ENCODE measurements around the gene PEMT.
A peak's percentile ranks its signal among the peaks of the same experiment; 100 is the strongest.

PEMT gene

DNA sequence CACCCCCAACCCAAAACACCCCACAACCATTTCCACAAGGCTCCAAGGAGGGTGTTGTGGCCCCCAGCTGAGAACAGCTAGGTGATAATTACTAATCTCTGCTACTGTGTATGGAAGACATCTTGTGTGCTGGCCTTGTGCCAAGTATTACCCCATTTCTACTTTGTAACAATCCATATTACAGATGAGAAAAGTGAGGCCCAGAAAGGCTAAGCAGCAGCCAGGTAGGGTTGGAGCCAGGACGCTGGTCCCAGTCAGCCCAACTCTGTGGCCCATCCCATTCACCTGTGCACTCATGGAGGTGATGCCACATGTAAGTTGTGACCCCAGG lies 12.4 kb upstream of the PEMT start:
- no peak for DNase-seq

DNA sequence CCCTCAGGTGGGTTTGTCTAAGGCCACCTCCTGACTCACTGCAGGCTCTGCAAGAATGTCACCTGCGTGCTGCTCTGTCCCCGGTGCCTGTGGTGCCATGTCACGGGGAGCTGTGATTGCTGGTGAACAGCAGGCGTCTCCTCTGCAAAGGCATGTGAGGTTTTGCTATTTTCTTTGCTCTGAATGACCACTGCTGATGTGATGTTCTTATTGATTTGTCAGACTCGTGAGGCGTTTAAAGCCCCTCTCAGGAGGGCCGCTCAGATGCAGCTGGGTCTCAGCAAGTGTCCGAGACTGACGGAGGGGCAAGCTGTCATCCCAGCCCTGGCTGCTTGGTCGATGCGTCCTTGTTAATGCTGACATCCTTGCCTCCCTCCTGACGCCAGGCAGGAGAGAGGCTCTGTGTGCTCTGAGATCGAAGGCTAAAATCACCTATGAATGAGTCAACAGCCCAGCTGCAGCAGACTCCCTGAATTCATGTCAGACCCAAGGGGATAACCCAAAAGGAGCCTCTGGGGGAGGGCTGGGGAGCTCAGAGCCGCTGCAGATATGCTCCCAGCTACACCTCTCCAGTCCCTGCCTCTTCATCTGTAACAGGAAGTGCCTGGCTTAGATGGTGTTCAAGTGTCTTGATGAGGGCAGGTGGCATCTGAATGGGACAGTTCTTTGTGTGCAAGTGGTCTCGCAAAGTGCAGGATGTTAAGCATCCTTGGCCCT lies 11.8 kb upstream of the PEMT start:
- DNase-seq: no peak

DNA sequence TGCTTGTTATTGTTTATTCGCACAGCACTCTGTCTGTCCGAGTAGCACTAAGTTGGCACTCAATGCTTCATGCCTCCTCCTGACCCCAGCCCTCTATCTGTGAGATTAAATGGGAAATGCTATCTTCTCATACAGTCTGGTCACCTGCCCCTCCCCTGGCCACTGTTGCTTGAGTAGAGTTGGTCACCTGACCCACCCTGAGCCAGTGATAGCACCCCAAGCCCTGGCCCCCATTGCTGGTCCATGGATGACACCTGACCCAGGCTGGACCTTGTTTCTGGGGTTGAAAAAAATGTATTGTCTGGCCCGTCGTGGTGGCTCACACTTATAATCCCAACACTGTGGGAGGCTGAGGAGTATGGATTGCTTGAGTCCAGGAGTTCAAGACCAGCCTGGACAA lies 8.5 kb upstream of the PEMT start:
- no peak for DNase-seq

DNA sequence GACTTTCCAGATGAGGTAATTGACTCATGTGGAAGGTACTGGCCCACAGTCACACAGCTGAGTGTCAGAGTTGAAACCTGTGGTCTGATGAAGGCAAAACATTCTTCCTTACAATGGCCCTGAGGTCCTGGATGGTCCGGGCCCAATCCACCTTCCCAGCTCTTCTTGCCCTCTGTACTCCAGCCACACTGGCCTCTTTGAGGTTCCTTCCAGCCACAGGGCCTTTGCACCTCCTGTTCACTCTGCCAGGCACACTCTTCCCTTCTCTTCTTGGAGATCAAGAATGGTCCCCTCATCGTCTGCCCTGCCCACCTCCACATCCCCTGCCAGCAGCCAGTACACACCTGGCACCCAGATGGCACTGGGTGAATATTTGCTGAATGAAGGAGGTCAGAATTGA lies 6.5 kb upstream of the PEMT start:
- DNase-seq: no peak

DNA sequence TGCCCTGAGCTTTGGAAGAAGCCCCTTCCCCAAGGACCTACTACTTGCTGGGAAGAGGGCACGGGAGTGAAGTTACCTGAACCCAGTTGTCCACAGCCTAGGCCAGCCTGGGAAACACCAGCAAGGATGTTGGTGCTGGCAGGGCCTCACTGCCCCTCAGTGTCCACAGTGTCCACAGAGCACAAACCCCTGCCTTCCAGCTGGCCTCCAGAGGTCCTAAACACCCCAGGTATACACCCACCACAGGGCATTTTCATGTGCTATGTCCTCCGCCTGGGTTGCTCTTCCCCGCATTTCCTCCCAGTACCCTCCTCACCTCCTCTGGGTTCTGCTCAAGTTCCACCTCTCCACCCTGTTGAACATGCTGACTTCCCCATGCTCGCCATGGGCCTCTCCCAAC lies 4.2 kb upstream of the PEMT start:
- no peak for DNase-seq

DNA sequence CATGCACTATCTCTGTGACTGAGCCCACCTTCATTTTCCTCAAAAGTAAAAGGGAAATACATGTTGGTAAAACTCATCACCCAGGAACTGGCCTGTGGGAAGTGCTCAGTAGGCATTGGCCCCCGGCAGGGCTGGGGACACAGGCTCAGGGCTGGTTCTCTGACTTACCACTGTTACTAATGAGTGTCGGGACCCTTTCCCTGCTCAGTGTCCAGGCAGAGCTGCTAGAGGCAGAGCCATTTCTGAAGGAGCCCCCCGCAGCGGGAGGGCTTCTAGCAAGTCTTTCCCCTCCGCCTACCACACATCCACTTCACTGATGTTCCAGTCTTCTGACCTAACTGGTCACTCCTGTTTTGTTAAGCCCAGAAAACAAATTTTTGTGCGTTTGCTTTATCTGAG lies 1.7 kb upstream of the PEMT start:
- no peak for DNase-seq

DNA sequence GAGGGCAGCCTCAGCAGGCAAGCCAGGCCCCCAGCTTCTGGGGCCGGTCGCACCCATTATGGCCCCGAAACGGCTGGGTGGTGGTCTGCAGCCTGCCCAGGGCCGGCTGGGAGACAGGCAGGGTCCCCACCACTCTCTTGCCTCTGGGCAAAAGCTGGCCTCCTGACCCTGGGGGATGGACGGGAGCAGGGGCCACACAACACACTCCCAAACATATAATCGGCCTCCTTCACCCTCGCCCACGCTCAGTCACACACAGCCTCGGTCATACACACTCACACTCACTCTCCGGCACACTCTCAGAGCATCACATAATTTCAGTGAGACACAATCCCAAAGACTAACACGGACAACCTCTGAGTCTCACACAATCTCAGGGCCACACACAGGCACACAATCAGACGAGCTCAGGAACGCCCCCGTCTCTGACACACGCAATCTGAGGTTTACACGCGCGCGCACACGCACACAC lies 589 bp downstream of the PEMT start:
- no peak for DNase-seq

DNA sequence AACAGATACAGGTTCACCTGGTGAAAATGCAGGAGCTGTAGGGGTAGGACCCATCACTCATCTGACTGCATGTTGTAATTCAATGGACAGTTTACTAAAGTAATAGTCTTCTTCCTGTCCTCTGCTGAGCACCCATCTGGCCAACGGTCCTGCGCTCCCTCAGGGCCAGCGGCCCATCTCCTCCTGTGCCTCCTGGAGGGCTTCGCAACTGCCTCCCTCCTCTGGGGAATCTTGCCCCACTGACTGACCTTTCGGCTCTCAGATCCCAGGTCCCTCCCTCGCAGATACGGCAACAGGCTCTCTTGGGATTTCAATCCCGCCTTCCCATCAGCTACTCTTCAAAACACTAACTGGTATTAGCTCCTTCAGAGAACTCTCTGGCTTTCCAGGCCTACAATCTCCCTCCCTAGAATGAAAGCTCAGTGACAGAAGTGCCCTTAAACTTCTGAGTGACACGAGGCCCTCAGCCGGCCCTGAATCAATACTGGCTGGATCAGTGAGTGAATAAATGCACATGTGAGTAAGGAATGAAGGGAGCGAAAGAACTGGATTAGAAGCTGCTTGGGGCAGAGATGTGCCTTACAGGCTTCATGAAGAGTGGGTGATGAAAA lies 1.3 kb downstream of the PEMT start:
- DNase-seq: no peak

DNA sequence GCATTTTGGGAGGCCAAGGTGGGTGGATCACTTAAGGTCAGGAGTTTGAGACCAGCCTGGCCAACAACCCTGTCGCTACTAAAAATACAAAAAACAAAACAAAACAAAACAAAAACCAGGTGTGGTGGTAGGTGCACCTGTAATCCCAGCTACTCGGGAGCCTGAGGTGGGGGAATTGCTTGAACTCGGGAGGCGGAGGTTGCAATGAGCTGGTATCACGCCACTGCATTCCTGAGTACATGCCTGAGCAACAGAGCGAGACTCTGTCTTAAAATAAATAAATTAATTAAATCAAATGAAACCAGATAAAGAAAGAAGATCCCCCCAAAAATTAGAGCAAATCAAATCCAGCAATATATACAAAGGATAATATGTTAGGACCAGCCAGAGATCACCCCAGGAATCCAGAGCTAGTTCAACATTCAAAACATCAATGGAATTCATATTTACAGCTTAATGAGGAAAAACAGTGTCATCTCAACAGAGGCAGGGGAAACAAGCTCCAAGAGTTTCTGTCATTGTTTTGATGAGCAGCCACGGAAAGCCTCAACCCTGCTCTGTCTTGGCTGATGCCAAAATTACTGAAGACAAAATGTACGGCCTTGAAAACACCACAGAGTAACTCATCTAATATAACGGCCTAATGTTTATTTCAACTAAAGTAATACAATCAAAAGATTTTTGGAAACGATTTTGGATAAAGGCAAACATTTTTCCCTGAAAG lies 3.7 kb downstream of the PEMT start:
- DNase-seq: no peak

DNA sequence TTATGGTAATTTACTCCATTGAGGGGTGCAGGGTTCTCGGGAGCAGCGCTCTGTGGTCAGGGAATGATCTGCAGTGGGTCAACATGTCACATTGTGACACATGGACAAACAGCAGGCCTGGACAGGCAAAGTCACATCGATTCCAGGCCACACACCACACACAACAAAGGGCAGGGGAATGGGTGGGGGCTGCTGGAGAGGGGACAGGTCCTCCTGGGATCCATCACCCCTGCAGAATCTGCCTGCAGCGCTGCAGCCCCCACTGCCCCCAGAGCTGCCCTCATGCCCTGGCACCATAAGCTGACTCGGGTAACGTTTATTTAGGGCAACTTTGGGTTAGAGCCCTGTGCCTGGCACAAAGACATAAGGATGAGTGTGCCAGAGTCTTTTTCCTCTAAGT lies 9.1 kb downstream of the PEMT start:
- DNase-seq: no peak

DNA sequence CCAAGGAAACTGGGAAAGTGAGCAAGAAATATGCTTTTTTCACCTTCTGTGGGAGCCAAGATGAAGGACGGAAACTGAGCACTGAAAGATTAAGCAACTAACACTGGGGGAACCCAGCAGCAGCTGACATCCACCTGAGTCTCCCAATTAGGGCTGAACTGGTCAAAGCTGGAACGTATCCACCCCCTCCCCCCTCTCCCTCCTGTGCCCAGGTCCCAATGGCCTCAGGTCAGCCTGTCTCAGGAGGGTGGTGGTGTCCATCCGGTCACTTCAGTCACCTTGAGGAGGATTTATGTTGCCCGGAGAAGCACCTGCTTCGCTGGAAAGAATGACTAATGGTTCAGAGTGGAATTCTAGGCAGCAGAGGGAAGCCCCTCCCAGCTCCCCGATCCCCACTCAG lies 10.0 kb downstream of the PEMT start:
- no peak for DNase-seq

DNA sequence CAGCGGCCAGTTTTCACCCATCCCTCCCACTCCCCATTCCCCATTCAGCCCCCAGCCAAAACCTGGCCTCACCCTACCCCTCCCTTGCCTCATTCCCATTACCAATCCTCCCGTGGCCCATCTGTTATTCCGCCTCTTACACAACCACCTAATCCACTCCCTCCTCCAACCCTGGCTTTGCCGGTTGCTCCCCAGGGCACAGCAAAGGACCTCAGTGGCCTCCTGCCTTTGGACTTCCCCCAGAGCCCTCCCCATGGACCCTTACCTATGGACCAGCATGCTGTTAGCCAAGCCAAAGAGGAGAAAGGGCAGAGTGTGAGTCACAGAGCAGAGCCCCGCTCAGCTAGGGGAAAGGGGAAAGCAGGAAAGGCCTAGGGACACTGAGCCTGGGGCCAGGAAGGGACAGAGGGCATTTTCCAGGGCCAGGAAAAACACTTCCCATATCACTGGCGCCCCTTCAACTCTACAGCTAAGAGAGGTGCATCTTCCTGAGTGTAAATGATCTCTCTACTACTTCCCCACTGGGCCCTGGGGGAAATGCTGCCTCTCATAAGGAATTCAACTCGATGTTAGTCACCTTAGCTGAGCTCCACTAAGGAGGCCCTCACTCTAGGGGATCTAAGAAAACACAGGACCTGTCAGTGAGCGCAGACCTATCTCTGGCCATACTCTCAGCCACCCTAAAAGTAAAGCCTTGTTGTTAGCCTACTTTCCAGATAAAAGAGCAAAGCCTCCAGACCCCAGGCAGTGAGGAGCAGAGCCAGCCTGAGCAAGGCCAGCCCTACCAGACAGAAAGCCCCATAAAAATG lies 10.6 kb downstream of the PEMT start:
- no peak for DNase-seq

DNA sequence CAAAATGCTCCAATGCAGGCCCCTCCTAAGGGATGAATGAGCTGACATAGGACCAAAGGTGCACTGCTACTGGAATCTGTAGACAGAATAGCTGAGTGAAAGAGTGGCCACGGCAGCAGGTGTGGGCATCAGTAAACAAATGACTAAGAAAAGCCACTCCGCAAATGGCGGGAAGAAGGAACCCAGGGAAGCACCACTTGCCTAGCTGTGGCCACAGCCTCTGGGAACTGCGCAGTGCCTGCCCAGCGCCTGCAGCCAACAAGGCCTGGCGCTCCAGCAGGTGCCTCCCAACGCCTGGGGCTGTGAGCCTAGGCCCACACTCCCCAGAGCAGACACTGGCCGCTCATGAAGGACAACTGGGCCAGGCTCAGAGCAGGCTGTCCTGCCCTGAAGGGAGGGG lies 11.8 kb downstream of the PEMT start:
- DNase-seq: no peak

DNA sequence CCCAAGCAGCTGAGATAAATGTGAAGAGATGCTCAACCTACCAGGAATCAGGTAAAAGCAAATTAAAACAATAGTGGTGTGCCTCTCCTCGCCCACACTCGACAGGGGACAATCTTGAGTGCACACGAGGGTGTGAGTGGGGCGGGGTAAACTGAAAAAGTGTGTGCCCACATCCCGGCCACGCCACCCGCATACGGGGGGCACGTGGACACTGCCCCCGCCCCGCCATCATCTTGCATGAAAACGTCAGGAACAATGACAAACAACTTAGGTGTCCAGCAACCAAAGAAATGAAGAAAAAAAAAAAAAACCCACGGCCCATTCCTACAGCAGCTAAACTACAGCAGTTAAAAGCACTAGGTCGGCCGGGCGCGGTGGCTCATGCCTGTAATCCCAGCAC lies 14.1 kb downstream of the PEMT start:
- no peak for DNase-seq

DNA sequence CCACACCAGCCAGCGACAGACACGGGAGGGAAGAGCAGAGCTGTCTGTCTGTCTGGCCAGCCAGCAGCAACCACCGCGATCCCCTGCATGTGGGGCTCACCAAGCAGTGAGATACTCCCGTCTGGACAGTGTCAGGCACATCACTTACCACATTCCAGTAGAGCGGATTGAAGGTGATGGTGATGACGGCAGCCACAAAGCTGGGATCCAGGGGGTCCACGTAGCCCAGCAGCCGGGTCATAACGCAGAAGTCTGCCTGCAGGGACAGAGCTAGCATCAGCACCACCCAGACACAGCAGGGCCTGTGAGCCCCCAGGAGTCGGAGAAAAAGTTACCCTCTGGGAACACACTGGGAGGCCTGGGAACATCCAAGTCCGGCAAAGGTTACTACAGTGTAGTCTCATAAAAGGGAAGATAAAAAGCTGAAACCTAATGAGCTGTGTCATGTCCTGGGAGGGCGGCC lies 14.7 kb downstream of the PEMT start:
- no peak for DNase-seq

DNA sequence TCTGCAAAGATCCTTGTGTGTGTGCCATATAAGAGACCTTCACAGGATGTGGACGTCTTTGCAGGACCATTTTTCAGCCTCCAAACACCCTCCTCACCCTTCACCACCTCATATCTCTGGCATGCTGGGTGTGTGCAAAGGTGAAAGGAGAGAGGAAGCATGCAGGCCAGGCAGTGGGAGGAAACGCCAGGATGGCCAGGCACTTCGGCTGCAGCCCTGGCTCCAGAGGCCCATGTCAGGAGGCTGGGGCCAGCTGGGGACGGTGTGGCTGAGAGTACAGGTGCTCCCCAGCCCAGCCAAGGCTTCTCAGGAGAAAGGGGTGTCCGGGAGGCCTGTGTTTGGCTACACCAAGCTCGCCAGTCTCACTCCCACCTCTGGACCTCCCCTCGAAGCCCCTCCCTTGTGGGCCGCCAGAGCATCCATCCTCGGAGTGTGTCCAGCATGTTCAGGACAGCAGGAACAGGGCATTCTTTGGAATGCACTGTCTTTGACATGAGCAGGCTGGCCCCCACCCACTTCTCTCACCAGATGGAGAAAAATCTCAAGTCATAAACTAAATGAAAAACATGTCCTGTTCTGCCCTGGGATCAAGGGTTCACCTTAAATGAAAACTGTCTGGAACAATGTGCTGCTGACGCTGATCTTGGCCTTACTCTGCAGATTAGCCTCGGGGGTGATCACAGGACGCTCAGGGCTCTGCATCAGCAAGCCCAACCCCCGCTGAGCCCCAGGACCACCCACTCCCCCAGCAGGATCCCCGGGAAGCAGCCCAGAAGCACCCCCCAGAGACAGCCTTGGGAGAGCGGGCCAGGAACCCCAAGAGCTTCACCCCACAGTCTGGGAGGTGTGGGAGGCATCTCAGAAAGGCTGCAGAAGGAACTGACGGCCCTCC lies 15.9 kb downstream of the PEMT start:
- no peak for DNase-seq

DNA sequence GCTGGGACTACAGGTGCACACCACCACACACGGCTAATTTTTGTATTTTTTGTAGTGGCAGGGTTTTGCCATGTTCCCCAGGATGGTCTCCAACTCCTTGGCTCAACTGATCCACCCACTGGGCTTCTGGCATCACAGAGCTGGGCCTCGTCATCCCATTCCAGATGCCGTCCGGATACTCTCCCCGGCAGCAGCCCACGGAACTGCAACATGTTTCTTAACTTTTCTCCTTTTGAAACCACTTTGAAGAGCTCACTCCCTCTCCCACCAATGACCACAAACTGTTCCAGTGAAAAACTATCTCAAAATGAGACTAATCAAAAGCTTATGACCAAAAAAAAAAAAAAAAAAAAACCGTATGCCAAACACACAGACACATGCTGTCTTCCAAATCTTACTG lies 17.6 kb downstream of the PEMT start:
- no peak for DNase-seq

DNA sequence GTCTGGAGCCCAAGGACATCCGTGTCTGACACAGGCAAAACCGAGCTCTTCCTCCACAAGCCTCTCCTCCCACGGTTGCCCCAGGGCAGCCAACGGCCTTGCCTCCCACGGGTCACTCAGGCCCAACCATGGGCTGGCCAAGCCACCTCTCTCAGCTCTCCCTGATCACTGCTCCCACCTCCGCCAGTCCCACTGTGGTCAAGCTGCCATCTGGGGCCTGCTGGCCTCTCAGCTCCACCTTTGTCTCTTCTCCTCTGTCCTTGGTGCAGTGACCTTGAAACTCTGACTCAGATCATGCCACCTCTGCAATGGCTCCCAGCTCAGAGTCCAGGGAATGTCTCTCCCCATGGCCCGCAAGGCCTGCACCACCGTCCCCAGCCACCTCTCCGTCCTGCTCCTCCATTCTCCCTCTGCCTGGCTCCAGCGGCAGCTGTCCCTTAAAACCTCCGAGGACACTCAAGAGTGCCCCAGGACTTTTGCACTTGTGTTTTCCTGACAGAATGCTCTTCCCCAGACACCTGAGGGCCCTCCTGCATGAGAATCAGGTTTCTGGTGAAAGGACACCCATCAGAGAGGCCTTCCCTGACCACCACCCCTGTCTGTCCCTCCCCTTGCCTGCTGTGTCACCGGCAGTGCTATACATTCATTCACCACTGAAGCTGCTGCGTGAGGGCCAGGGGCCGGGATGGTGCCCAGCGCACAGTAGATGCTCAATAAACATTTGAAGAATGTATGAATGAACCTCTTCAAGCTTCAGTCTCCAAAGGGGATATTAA lies 19.3 kb downstream of the PEMT start:
- no peak for DNase-seq

DNA sequence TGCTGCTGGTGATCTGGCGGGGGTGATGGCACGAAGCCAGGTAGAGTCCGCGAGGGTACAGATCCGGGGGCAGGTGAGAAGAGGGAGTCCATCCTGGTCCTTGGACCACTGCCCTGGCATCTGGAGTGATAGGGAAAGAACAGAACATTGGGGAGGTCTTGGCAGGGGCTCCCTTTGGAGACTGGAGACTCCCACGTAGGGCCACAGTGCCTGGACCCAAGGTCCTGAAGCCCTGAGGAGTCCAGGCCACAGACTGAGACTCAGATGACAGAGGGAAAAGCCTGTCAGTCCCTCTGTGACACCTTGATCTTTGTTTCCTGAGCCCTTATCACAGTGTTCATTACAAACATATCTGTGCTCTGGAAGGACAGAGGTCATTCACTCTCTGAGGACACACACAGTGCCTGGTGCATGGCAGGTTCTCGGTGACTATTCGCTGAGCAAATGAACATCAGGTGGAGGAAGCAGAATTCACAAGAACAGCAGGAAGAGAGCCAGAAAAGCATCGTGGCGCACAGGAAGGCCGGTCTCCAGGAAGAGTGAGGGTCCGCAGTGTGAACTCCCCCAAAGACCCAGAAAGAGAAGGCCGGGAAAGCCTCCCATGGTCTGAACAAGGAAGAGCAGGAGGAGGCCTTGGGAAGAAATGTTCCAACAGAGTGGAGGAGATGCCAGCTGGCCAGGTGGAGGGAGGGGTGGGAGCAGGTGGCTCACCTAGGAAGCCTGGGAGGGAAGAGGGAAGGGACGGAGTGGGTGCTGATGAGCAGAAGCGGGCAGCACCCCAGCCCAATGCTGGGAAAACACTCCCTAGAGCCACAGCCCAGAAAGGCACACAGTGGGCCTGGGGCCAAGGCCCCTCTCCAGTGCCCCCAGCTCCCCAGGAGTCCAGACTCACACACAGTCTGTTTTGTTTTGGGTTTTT lies 20.5 kb downstream of the PEMT start:
- no peak for DNase-seq

DNA sequence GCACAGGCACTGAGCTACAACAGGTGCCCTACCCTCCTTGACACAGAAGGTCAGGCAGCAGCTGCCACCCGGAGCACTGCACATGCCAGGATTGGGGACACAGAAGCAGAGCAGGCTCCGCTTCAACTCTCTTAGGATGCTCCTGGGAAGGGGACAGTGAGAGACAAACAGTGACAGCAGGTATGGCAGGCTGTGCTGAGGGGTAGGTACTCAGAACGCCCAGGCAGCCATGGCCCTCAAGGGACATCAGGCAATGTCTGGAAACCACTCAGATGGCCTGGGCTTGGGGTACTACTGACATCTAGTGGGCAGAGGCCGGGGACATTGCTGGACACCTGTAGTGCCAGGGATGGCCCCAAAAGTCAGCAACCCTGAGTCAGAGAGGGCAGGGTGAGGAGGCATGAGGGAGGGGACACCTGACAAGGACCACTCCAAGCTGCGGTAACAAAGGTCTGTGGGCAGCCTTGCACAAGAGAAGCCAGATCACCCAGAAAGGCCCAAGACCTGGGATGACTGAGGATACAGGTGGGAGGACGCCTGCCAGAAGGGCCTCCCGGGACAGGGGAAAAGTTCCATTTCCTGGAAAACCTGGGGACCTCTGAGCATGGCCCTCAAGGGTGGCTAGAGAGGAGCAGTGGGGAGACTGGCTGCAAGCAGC lies 21.2 kb downstream of the PEMT start:
- DNase-seq: peak; percentile 52

Data from hematopoietic multipotent progenitor cell treated with erythropoietin and hydrocortisone succinate and interleukin-3 and kit ligand, for 4 days (in vitro differentiated cells).